ENCODE results near the gene C8A. TPM values are rescaled to one million over a fixed set of nuclear protein-coding genes. Genes with fewer than 3 reads are reported as not detected.

Gene C8A
- total RNA-seq, 1 experiment from 2014 or later, result 0.13 TPM

GRCh38 chr1:56856186-56856585, 1.6 kb downstream of the C8A start (continued):
- no peak for TF ChIP-seq CREB1 (CRISPR knock-in tag; IDR thresholded peaks at IDR 0.05)
- TF ChIP-seq EMX1 (CRISPR knock-in tag; IDR thresholded peaks at IDR 0.05), result no peak
- TF ChIP-seq ELF4 (CRISPR knock-in tag; IDR thresholded peaks at IDR 0.05; ENCODE audit: low read depth), result no peak
- TF ChIP-seq CREM (CRISPR knock-in tag; IDR thresholded peaks at IDR 0.05), result no peak

GRCh38 chr1:56859287-56859686, 4.7 kb downstream of the C8A start:
- ChIA-PET CTCF (no interaction called here), POLR2A (no interaction called here)
- H3K4me1 Mint-ChIP-seq, result no peaks in the 10 kb centered on the region
- no peak for ATAC-seq
- H3K36me3 Mint-ChIP-seq, result no peaks in the 10 kb centered on the region
- no peak for TF ChIP-seq NR1H2 (CRISPR knock-in tag; IDR thresholded peaks at IDR 0.05)
- TF ChIP-seq SMAD3 (CRISPR knock-in tag; IDR thresholded peaks at IDR 0.05; ENCODE audit: borderline replicate concordance), result no peak
- TF ChIP-seq NFE2L1 (CRISPR knock-in tag; IDR thresholded peaks at IDR 0.05), result no peak
- no peak for TF ChIP-seq ZNF281 (CRISPR knock-in tag; IDR thresholded peaks at IDR 0.05)
- no peak for TF ChIP-seq OVOL2 (CRISPR knock-in tag; IDR thresholded peaks at IDR 0.05; ENCODE audit: borderline replicate concordance)
- no peak for TF ChIP-seq NFYB (CRISPR knock-in tag; conservative IDR thresholded peaks at IDR 0.05; ENCODE audit: low read depth)
- no peak for TF ChIP-seq JAZF1 (CRISPR knock-in tag; IDR thresholded peaks at IDR 0.05)
- no peak for DNase-seq (ENCODE audit: low spot score)
- H3K4me3 Mint-ChIP-seq, result no peak overlapping the region
- H3K27ac Mint-ChIP-seq, result no peak overlapping the region
- H3K27me3 Mint-ChIP-seq (ENCODE audit: low read depth), result no peaks in the 10 kb centered on the region
- H3K9me3 Mint-ChIP-seq, result 0 out of 2 replicates have a peak, but pooled peaks cover 3% of the 10 kb centered on the region

- H3K27me3 Mint-ChIP-seq (ENCODE audit: low read depth), result no peaks in the 10 kb centered on the region
- no peak overlapping the region for H3K4me3 Mint-ChIP-seq
- H3K36me3 Mint-ChIP-seq, result no peaks in the 10 kb centered on the region
- 0 out of 2 replicates have a peak, but pooled peaks cover 3% of the 10 kb centered on the region for H3K9me3 Mint-ChIP-seq
- no peak for TF ChIP-seq MAX (CRISPR knock-in tag; IDR thresholded peaks at IDR 0.05)
- no peak for TF ChIP-seq IRF1 (CRISPR knock-in tag; IDR thresholded peaks at IDR 0.05)
- no peak for TF ChIP-seq PRDM15 (CRISPR knock-in tag; IDR thresholded peaks at IDR 0.05)
- no peak for TF ChIP-seq ZMAT4 (CRISPR knock-in tag; IDR thresholded peaks at IDR 0.05)
- TF ChIP-seq CTCF (IDR thresholded peaks at IDR 0.05), result no peak
- TF ChIP-seq RORB (CRISPR knock-in tag; IDR thresholded peaks at IDR 0.05), result no peak
- no peak for TF ChIP-seq FOXP4 (CRISPR knock-in tag; IDR thresholded peaks at IDR 0.05)
- TF ChIP-seq ZNF396 (CRISPR knock-in tag; IDR thresholded peaks at IDR 0.05; ENCODE audit: borderline replicate concordance), result no peak
- no peak for TF ChIP-seq JAZF1 (CRISPR knock-in tag; IDR thresholded peaks at IDR 0.05)
- H3K27ac Mint-ChIP-seq, result no peak overlapping the region
- POLR2A ChIA-PET, result no interaction called here
- ATAC-seq (no peak), DNase-seq (ENCODE audit: low spot score) (no peak)
- H3K4me1 Mint-ChIP-seq, result no peaks in the 10 kb centered on the region
- CTCF ChIA-PET, result no interaction called here
Observed at GRCh38 chr1:56863265-56863992, 8.8 kb downstream of the C8A start.
